Kidney capillary endothelial cell (primary cell): ENCODE measurements around the gene DACT3.

Experiments used
- DNase-seq: peaks from one replicate; pipeline ENCODE4 v3.0.0-alpha.2; 2018; ENCODE audit warnings: low spot score

Gene DACT3

DNA sequence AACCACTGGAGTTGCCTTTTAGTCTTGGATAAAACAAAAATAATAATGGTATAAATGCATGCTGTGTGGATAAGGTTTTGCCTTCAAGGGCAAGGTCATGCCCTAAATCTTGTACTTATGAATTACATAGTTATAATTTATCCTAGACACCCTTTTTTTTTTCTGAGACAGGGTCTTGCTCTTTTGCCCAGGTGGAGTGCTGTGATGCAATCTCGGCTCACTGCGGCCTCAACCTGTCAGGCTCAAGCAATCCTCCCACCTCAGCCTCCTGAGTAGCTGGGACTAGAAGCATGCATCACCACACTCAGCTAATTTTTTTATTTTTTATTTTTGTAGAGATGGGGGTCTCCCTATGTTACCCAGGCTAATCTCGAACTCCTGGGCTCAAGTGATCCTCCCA is 7.7 kb upstream of the DACT3 start:
- DNase-seq, result no peak

DNA sequence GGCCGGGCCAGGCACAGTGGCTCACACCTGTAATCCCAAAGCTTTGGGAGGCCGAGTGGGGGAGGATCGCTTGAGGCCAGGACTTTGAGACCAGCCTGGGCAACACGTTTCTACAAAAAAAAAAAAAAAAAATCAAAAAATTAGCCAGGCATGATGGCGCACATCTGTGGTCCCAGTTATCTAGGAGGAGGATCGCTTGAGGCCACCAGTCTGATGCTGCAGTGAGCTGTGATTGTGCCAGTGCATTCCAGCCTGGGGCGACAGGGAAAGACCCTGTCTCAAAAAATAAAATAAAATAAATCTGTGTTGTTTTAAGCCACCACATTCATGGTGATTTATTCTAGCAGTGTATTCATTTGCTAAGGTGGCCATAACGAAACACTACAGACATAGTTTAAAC is 4.1 kb upstream of the DACT3 start:
- DNase-seq, result no peak

DNA sequence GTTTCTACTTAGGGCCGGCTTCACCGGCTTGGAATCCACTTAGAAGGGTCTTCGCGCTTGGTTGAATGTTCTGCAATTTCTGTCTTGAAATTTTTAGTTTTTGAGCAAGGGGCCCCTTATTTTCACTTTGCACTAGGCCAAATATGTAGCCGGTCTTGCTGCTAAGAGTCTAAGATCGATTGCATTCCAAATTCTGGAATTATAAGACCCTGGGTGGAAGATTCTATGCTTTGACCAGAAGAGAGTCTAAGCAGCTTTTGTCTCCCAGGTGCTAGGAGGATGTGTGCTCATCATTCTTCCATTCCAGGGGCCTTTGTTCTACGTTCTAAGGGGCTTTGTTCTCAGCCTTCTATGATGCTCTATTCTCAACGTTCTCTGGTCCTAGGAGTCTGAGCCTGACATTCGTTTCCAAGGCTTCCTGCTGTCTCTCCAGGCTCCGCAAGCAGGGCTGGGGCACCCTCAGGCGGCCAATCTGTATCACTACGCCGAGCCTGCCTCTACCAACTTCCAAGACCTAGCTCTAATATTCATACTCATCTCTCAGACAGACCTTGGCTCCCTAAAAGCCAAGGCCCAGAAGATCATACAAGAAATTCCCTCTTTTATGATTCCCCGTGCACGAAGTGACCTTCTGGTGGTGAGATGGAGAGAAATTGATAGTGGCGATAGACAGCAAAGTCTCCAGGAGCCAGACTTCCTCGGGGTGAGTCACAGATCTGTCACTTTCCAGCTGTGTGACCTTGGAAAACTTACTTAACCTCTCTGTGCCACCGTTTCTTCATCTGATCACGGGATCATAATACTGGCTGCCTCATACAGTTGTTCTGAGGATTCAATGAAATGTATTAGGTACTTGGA is 982 bp upstream of the DACT3 start:
- DNase-seq, result peak; percentile 89

DNA sequence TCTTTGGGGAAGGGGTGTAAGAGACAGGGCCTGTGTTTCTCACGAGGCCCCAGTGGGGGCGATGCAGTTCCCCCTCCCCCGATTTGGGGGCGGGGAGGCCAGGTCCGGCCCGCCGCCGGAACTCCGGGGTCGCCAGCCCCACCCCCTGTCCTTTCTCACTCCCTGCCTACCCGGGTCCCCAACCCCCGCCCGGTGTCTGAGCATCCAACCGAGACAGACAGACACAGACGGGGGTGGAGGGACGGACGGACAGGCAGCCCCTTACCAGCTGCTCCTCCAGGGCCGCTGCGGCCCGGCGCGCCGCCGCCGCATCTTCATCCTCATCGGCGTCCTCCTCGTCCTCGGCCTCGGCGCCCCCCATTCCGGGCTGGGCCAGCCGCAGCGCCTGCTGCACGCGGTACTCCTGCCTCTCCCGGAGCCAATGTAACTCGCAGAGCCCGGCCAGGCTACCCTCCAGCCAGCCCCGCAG is 397 bp downstream of the DACT3 start:
- DNase-seq, result no peak

DNA sequence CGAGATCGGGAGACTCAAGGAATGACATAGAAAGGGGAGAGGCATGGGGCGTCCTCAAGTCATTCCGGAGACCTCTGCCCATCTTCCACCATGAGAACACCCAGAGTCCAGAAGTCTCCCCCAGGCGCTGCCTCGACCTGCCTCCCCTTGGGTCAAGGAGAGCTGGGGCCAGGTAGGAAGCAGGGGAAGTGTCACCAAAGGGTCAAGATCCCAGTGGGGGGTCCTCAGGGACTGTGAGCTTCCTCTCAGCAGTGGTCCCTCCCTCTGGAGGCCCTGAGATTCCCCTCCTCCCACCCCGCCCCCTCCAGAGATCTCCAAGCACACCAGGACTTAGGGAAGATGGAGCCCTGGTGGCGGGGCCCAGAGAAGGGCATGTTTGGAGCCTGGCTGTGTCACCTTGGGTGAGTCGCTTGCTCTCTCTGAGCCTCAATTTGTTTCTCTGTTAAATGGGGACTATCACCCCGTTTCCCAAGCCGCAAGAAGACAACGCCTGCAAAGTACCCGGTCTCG is 919 bp downstream of the DACT3 start:
- no peak for DNase-seq

DNA sequence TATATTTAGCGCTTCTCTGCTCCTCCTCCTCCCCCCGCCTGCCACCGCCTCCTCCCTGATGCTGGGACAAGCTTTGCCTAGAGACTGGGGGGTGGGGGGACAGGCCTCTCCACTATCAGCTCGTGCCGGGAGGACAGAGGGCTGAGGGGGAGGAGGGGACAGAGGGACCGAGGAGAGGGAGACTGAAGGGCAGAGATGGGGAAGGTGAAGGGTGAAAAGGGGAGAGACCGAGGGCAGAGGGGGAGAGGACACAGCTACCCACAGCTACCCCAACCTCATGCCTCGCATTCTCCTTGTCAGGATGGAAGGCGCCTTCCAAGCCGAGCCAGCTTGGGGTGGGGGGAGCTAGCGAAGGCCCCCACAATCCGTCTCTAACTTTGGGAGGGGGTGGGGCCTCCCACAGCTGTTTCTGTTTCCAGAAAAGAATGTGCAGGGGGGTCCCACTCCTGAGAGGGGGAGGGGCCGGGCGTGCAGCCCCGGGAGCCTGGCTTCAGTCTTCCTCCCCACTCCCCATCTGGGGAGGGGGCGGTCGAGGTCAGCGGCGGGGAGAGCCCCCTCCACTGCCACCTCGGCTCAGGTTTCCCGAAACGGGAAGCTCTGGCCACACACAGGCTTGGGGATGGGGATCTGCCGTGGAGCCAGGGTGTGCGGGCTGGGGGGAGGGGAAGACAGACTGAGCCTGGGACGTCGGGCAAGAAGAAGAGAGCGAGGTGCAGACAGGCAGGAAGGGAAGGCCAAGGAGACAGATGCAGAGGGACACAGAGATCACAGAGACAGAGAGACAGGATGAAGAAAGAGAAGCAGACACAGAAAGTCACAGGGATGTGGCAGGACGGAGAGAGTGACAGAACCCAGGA is 1.6 kb downstream of the DACT3 start:
- DNase-seq, result no peak

DNA sequence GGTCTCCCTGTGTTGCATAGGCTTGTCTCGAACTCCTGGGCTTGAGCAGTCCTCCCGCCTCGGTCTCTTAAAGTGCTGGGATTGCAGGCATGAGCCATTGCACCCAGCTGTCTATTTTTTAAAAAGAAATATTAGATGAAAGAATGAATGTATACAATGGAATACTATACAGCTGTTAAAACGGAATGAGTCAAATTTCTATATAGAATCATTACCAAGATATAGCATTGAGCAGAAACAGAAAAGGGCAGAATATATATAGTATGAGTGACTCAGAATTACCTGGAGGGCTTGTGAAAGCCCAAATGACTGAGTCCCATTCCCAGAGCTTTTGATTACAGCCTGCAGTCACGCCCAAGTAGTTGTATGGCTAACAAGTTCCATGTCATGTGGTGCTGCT is 4.4 kb downstream of the DACT3 start:
- no peak for DNase-seq

DNA sequence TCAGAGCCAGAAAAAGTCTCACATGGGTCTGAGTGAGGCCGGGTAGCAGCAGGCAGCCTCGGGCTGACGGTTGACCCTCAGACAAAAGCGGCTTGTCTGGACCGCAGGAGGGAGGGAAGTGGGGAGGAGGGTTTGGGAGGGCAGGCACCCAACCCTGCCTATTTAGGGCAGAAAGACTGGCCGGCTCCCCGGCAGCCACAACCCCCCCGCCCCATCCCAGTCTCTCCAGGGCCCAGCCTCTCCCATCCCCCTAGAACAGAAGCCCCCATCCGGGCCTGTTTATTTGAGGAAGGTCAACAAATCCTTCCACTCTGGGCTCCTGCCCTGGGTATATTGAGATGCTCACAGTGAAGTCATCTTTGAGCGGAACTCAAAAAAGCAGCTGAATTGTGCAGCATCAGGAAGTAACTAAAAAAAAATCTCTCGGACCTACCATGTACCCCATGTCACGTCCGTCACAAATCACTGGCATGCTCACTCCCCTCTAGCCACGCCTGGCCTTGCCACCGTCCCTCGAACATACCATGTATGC is 6.3 kb downstream of the DACT3 start:
- DNase-seq, result no peak

DNA sequence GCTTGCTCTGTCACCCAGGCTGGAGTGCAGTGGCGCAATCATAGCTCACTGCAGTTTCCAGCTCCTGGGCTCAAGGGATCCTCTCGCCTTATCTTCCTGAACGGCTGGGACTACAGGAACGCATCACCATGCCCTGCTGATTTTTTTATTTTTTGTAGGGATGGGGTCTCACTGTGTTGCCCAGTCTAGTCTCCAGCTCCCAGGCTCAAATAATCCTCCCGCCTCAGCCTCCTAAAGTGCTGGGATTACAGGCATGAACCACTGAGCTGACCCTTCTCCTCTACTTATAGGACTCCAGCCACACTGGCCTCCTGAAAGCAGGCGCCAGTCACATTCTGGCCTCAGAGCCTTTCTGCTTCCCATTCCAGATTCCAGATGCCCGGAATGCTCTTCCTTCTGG is 10.5 kb downstream of the DACT3 start:
- no peak for DNase-seq

DNA sequence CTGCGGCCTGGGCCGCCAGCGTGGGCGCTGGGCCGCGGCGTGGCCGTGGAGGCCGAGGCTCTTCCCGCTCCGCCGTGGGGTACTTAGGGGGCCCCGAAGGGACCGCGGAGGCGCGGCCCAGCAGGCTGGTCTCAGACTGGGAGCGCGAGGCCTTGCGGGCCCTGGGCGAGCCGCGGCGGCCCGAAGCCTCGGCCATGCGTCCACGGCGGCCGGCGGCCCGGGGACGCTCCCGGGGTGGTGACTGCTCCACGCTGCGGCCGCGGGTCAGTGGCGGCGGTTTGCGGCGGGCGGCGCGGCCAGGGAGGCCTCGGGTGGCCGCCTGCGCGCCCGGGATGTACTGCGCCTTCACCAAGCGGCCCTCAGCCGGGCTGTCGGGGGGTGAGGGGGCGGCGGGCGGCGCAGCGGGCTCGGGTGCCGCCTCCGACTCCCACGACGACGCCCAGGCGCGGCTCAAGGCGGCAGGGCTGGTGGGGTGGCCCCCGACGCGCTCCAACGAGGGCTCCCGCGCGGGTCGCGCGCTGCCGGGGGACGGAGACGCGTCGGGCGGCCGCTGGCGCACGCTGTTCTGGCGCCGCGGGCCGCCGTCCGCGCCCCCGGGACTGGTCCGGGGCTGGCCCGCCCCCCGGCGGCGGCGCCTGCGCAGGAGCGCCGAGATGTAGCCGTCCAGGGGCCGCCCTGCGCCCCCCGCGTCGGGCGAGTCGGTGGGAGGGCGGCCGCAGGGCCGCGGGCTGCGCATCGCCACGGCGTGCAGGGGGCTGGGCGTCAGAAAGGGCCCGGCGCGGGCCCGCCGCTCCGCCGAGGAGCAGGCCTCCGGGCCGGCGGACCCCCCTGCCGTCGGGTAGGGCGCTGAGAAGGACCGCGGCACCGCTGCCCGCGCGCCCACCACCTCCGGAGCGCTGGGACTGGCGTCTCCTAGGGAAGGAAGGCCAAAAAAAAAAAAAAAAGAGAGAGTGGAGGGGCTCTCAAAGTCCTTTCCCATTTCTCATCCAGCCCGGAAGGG is 11.7 kb downstream of the DACT3 start:
- no peak for DNase-seq

DNA sequence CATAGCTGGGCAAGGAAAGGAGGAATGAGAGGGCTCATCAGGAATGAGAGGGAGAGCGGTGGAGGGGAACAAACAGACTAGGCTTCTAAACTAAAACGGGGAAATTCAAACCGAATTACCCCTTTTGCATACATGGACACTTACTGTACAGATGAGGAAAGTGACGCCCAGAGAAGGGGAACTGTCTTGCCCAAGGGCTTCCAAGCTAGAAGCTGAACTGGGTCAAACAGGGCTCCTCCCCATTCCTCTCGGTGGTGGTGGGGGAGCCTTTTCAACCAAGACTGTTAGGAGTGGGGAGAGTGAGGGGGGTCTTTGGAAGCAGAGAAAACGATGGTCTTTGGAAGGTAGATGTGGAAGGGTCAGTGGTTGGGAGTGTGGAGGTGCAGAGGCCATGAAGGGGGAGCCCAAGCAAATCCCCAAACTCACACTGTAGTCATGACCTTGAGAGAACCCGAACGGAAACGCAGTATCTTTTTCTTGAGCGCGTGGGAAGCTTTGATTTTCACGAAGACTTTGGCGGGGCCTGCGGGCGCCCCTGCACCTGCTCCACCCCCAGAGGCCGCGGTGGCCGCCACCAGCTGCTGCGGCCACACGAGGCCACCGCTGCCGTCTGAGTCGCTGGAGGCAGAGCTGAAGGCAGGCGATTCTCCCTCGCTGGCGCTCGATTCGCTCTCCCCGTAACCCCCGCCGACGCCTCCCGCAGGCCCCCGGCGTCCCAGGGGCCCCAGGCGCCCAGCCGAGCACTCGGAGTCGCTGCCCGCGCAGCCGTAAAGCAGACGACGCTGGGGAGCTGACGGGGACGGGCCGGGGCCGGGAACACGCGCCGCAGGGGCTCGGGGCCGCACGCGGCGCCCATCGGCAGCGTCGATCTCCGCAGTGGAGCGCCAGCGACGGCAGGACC is 12.7 kb downstream of the DACT3 start:
- DNase-seq, result no peak

DNA sequence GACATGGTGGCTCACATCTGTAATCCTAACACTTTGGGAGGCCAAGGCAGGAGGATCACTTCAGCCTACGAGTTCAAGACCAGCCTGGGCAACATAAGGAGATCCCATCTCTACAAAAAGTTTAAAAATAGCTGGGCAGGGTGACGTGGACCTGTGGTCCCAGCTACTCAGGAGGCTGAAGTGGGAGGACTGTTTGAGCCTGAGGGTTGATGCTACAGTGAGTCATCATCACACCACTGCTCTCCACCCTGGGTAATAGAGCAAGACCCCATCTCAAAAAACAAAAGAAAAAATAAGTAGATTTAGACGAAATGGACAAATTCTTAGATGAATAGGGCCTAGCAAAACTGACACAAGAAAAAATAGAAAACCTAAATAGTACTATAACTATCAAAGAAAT is 14.6 kb downstream of the DACT3 start:
- no peak for DNase-seq

DNA sequence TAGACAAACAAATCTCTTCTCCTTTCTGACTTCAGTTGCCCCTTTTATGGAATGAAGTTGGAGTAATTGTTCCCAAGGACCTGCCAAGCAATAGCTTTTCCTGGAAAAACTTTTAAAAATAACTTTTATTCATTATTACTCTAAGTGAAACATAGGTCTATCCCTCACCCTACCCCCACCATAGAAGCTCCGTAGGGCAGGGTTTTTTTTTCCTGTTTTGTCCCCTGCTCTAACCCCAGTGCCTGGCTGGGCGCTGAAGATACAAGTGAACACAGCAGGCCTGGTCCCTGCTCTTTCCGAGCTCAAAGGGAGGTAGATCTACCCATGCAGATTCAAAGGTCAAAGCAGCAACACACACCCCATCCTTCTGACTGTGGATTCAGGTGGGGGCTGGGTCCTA is 16.3 kb downstream of the DACT3 start:
- no peak for DNase-seq

DNA sequence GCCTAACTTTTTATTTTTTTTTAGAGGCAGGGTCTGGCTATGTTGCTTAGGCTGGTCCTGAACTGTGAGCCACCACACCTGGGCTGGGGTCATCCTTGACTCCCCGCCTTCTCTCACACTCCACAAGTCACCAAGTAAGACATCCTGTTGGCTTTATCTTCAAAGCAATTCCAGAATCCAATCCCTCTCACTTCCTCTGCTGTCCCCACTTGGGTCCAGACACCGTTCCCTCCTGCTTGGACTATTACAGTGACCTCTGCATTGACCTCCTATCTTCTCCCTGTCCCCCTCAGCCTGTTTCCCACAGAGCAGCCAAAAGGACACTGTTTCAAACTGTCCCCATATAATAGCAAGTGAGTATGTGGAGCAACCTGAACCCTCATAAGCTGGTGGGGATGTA is 20.3 kb downstream of the DACT3 start:
- DNase-seq, result no peak

DNA sequence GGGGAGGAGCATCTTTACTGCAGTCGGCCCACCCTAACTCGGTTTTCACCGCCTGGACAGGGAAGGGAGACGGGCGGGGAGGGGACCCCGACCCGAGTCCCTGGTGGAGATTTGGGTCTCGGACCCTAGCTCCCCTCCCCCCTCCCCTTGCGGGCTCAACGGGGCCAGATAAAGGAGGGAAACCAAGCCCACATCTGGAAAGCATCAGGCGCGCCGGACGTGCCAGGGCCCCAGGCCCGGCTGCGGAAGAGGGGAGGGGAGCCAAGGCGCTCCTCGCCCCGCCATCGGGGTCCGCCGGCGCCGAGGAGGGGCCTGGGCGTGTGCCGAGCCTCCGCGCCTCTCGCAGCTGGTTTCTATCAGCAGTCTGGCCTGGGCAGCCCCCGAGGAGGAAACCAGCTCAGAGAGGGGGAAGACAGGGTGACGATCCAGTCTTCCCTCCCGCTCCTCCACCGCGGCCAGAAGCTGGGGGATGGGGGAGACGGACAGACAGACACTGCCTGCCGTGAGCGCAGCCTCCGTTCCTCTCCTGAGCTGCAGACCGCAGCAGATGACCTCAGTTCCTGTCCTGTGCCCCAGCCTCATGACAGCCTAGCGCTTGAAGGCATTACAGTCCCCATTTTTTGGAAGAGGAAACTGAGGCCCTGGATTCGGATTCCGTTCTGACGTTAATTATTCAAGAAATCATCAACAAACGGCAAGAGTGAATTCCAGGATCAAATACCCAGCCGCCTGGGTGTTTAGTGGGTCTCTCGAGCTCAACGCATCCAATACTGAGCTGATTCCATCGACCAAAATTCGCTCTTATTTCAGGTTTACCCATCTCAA is 21.4 kb downstream of the DACT3 start:
- DNase-seq, result peak; percentile 26

DNA sequence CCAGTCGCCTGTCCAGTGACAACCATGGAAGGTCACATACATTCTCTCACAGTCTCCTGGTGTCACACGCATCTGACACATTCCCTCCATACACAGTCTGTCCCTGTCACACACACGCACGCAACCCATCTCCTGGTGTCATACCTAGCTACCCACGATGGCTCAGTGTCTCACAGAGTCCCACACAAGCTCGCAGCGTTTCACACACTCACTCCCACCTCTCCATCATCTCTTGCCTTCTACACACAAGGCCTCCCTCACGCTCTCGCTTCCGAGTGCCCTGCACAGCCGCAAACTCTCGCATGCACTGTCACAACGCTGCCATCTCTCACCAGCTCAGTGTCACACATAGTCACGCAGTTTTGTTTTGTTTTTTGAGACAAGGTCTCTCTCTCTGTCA is 23.8 kb downstream of the DACT3 start:
- DNase-seq, result no peak

DNA sequence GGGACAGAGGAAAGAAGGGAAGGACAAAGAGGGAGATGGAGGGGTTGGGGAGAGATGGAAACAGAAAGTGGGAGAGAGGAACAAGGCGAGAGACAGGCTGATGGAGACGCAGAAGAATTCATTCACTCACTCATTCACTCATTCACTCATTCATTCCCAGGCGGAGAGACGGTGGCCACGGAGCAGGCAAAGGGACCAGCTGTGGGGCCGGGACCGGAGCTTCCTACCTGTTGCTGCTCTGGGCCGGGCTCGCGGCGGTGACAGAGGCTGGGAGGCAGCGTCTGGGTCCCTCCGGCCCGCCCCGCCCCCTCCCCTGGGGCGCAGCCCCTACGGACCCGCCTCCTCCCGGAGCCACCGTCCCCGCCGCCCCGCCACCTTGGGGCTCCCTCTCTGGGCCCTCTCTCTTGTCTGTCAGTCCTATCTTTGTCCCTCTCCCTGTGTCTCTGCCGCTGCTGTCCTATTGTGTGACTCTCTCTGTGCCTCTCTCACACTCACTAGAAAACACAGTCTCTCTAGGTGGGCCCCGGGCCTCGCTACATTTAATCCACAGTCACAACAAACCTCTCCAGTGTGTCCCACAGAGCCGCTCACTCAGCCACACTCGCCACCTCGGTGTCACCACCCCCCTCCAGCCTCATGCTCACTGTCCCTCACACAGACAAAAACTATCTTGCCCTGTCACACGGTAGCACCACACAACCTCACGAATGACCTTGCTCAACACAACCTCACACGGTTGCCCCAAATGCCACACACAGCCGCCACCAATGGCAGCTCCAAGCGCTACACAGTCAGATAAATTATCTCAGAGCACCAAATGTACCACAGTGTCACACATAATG is 24.8 kb downstream of the DACT3 start, which contains the start of gene GNG8:
GNG8 (minus strand) TSS at position 283 of the 842 bp plus-strand sequence. CDS start 1,520 bp downstream, outside the sequence.
- DNase-seq, result no peak

DNA sequence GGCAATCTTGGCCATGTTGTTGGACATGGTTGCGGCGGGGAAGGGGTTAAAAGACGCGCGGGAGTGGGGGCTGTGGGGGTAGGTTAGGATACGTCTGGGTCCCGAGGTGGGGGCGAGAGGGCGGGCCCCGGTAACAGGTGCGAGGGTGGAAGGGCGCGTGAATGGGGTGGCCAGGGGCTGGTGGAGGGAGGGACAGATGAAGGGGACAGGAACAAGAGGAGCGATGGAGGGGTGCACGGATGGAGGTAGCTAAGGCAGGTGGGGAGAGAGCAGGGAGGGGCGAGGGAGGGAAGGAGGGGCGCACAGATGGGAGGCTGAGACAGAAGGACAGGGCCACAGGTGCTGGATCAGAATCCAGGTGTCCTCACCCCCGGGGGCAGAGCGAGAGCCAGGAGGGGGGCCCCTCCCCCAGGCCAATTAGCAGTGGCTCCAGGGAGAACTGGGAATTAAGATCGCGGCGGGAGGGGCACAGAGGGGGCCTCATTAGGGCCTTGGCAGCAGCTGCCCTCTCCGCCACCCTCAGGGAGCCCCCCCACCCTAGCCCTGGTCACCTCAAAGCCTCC is 26.2 kb downstream of the DACT3 start:
- no peak for DNase-seq
